Activated CD4-positive, alpha-beta T cell treated with anti-CD3 and anti-CD28 coated beads, Interleukin-2, amount 50 U/mL, for 24 hours (primary cell): ENCODE results near the gene RIMBP2.
"Not testable (repeated sequence)": the region's sequence is repeated elsewhere in the genome, so short reads cannot be mapped to it uniquely, and the experiment has no call there.

Source experiments
- DNase-seq, 2 donors: peaks; one replicate each; pipeline ENCODE4 v3.0.0-alpha.2; 2020; ENCODE audit warnings: low read depth in 1 of 2, low spot score in 1 of 2

Gene RIMBP2

GRCh38 chr12:130707571-130707891 lies 8.6 kb downstream of the RIMBP2 start:
- DNase-seq: no peak

GRCh38 chr12:130706885-130707570 lies 9.1 kb downstream of the RIMBP2 start:
- DNase-seq: no peak

GRCh38 chr12:130706311-130706710 lies 9.8 kb downstream of the RIMBP2 start:
- DNase-seq: no peak

GRCh38 chr12:130705178-130705822 lies 10.8 kb downstream of the RIMBP2 start:
- no peak for DNase-seq

- no peak for DNase-seq
Observed at GRCh38 chr12:130704606-130705005, 11.5 kb downstream of the RIMBP2 start.

- no peak for DNase-seq
Observed at GRCh38 chr12:130703733-130704375, 12.2 kb downstream of the RIMBP2 start.

- no peak for DNase-seq
Observed at GRCh38 chr12:130702966-130703732, 12.9 kb downstream of the RIMBP2 start.

GRCh38 chr12:130701402-130701744 lies 14.7 kb downstream of the RIMBP2 start:
- no peak for DNase-seq

GRCh38 chr12:130700492-130701401 lies 15.4 kb downstream of the RIMBP2 start:
- no peak for DNase-seq

- no peak for DNase-seq
Observed at GRCh38 chr12:130698106-130698505, 18.0 kb downstream of the RIMBP2 start.

GRCh38 chr12:130696379-130697100 lies 19.6 kb downstream of the RIMBP2 start:
- no peak for DNase-seq

- no peak for DNase-seq
Observed at GRCh38 chr12:130695061-130695460, 21.0 kb downstream of the RIMBP2 start.

- DNase-seq: no peak
Observed at GRCh38 chr12:130689408-130690405, 26.4 kb downstream of the RIMBP2 start.

- not testable (repeated sequence) for DNase-seq
Observed at GRCh38 chr12:130688999-130689398, 27.1 kb downstream of the RIMBP2 start.

GRCh38 chr12:130687796-130688778 lies 28.0 kb downstream of the RIMBP2 start:
- no peak for DNase-seq

- DNase-seq: no peak
Observed at GRCh38 chr12:130687190-130687589, 28.9 kb downstream of the RIMBP2 start.

GRCh38 chr12:130686511-130686991 lies 29.5 kb downstream of the RIMBP2 start:
- no peak for DNase-seq

GRCh38 chr12:130685850-130686249 lies 30.2 kb downstream of the RIMBP2 start:
- no peak for DNase-seq
